T-helper 9 cell (primary cell): ENCODE results near the gene DGLUCY.
"Not testable (repeated sequence)": the region's sequence is repeated elsewhere in the genome, so short reads cannot be mapped to it uniquely, and the experiment has no call there.

Source experiments
- DNase-seq: peaks from one replicate; pipeline ENCODE4 v3.0.0-alpha.2; 2020

Gene DGLUCY

DNA sequence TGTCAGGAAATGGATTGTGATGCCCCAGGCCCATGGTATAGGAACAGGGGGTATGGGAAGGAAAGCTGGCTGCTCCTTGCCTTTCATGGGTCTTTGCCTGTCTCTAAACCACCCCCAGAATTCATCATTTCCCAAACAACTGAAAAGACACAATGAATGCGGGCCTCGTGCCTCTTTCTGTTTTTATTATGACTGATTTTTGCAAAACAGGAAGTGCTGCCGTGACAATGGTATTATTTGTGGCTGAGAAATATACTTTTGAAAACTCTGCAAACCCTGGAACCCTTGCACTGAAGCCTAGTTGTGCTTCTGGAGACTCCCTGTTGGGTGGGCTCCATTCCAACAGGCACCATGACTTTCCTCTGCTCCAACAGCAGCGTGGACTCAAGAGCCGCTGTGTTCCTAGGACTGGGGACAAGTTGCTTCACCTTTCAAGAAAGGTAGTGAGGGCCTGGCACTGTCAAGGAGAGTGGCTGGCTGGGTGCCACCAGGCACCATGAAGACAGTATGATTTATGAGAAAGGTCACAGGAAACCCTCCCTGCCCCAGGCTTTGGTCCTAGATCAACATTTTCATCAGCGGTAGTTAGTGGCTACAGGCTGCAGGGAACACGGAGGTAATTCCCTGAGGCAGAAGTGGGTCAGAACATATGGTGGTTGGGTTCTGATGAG is 4.8 kb upstream of the DGLUCY start:
- no peak for DNase-seq

- no peak for DNase-seq
Measured at GRCh38 chr14:91111443-91111842, 2.4 kb upstream of the DGLUCY start.

GRCh38 chr14:91112194-91112593 is 1.7 kb upstream of the DGLUCY start:
- DNase-seq, result no peak

- DNase-seq, result peak; percentile 43
Measured at GRCh38 chr14:91114079-91115065, 499 bp downstream of the DGLUCY start.

DNA sequence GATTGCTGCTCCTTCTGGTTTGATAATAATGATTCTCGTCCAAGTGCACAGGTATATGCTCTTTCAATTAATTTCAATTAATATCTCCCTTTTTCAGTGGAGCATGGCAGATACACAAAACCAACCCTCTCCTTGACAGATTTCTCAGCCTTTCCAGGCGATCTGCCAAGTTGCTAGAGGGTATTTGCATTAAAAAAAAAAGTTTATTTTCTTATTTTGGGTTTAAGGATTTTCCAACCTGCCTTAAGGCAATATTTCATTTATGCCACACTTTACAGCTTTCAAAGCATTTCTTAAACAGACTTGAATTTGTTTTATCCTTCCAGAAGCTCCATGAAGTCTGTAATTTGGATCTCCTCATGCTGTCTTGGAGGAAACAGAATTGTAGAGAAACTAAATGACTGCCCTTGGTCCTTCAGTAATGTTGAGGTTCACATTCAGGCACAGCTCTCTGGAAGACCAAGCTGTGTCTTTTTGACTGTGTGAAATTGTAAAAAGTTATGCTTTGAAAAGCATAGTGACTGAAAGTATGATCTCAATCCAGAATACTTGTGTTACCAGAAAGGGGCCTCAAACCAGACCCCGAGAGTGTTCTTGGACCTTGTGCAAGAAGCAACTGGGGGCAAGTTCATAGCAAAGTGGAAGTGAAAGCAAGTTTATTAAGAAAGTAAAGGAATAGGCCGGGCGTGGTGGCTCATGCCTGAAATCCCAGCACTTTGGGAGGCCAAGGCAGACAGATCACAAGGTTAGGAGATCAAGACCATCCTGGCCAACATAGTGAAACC is 2.3 kb downstream of the DGLUCY start:
- no peak for DNase-seq

- DNase-seq, result no peak
Measured at GRCh38 chr14:91116913-91117588, 3.2 kb downstream of the DGLUCY start.

DNA sequence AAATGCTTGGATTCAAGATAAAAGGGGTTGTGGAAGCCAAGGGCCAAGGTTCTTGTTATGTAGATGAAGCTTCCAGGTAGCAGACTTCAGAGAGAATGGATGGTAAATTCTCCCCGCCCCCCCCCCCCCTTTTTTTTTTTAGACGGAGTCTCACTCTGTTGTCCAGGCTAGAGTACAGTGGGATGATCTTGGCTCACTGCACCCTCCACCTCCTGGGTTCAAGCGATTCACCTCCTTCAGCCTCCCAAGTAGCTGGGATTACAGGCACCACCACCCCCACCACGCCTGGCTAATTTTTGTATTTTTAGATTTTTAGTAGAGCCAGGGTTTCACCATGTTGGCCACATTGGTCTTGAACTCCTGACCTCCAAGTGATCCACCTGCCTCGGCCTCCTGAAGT is 4.1 kb downstream of the DGLUCY start:
- DNase-seq, result no peak

DNA sequence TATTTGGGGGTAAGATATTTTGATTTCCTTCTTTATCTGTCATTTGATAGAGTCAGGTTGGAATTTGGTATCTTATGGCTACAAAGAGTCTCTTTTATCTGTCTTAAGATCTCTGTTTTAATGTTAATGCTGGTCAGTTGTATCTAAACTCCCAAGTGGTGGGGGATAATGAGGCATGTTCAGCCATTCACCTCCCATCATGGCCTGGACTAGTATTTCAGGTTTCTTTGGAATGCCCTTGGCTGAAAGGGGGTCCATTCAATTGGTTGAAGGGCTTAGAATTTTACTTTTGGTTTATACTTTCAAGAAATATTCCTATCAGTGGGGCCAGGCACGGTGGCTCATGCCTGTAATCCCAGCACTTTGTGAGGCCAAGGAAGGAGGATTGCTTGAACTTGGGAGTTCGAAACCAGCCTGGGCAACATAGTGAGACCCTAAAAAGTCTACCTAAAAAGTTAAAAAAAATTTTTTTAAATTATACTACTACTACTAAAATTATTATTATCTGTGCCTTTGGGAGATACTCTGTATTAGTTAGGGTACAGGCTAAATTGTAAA is 4.7 kb downstream of the DGLUCY start:
- DNase-seq, result no peak

- DNase-seq, result no peak
Measured at GRCh38 chr14:91119556-91120311, 5.9 kb downstream of the DGLUCY start.

DNA sequence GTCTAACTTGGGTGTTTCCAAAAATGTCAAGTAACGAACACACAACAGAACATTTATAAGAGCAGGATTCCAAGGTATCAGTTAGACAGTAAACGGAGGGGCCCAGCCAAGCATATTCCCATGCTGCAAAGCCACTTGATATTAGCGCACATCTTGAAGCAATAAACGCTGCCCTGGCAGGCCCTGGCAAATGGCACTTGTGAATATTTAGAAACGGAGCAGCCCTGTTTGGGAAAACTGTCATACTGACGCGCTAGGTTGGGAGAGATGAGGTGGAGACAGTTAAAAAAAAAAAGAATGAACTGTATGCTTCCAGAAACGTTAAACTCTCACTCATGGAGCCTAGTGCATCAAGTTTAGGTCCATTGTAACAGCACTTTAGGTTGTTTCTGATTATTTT is 9.3 kb downstream of the DGLUCY start:
- DNase-seq, result no peak

DNA sequence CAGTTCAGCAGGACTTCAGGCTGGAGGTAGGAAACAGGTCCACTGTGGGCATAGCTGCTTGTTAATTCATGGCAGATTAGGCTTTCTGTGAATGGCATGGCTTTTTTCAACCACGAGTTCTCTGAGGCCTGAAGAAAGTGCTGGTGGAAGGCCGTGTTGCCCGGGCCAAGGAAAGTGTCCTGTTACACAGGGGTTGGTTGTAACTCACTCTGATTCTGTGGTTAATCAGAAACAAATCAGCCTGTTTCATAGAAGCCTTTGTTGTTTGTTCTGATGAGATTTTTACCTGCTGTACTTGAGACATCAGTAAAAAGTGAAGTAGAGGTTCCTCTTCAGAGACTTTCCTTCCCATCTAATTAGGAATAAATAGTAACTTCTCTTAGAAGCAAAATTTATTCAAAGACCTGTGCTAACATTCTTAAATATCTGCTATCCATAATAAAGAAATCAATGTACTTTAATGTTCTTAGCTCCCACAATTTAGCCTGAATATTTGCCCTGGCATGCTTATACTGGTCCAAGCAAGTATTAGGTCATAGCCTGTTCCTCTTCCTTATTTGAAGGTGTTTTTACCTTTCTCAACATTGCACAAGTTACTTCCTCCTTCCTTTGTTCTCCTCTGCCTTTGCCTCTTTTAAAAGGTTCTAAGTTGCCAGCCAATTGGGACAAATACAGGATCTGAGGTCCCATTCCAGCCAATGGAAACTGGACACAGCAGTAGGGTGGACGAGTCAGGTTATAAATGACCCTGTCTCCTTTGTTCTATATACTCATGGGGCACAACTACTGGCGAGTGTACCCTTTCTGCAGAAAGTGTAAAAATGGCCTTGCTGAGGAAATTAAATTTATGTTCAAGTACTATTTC is 10.8 kb downstream of the DGLUCY start:
- DNase-seq, result not testable (repeated sequence)

GRCh38 chr14:91125271-91125660 is 11.4 kb downstream of the DGLUCY start:
- no peak for DNase-seq

DNA sequence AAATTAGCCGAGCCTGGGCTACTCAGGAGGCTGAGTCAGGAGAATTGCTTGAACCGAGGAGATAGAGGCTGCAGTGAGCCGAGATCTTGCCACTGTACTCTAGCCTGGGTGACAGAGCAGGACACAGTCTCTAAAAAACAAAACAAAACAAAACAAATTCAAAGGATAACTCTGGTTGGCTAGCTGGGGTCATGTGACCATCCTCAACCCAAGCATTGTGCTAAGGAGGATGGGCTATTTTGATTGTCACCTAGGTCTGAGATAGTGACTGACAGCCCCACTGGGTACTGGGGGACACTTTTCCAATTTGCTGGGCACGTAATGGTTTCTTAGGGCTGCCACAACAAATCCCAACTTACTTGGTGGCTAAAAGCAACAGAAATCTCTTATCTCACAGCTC is 11.9 kb downstream of the DGLUCY start:
- DNase-seq, result no peak

DNA sequence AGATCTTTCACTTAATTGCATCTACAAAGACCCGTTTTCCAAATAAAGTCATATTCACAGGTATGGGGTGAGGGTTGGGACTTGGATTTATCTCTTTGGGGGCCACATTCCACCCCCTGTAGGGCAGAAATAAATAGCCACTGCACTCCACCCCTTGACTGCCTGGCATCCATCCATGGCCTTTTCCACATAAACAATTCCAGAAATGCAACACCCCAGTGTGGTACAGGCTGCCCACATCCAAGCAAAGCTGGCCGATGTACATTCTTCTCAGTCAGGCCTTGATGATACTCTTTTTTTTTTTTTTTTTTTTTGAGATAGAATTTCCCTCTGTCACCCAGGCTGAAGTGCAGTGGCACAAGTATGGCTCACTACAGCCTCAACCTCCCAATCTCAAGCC is 12.9 kb downstream of the DGLUCY start:
- DNase-seq, result no peak

GRCh38 chr14:91127401-91127801 is 13.5 kb downstream of the DGLUCY start:
- DNase-seq, result no peak

DNA sequence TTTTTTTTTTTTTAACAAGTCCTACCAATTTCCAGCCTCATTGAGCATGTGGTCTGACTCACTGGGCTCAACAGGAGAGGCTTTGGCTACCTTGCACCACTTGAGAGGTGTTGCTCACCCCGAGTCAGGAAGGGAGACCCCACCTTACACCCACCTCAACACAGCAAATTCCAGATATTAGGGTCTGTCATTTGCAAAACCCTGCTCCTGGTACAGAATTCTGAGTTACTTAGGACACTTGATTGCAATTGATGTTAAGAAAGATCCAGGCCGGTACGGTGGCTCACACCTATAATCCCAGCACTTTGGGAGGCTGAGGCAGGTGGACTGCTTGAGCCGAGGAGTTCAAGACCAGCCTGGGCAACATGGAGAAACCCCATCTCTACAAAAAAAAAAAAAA is 14.1 kb downstream of the DGLUCY start:
- DNase-seq, result no peak

- no peak for DNase-seq
Measured at GRCh38 chr14:91128699-91129098, 14.8 kb downstream of the DGLUCY start.

- no peak for DNase-seq
Measured at GRCh38 chr14:91129261-91129660, 15.4 kb downstream of the DGLUCY start.

GRCh38 chr14:91135039-91135438 is 21.2 kb downstream of the DGLUCY start:
- DNase-seq, result no peak

DNA sequence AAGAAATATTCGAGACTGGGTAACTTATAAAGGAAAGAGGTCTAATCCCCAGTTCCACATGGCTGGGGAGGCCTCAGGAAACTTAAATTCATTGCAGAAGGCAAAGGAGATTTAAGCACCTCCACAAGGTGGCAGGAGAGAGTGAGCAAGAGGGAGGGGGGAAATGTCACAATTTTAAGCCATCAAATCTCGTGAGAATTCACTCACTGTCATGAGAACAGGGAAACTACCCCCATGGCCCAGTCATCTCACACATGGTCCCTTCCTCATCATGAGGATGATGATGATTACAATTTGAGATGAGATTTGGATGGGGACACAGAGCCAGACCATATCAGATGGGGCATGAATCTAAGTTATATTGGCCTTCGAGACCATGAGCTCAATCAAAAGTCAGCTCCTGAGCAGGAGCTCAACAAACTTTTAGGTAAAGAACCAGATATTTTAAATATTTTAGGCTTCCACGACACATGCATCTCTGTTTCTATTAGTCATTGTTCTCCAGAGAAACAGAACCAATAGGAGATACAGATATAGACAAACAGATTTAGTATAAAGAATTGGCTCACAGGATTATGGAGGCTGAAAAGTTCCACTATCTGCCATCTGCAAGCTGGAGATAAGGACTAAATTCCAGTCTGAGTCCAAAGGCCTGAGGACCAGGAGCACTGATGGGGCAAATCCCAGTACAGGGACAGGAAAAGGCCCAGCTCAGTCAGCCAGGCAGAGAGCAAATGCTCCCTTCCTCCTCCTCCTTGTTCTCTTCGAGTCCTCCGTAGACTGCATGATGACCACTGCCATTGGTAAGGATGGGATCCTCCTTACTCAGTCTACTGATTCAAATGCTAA is 24.9 kb downstream of the DGLUCY start:
- peak; percentile 18 for DNase-seq
